Stimulated activated CD8-positive, alpha-beta memory T cell treated with anti-CD3 and anti-CD28 coated beads, Interleukin-15, amount 100 ng/mL, for 4 hours (primary cell): ENCODE data around the gene PPP6R2.
"Not testable (repeated sequence)": the region's sequence is repeated elsewhere in the genome, so short reads cannot be mapped to it uniquely, and the experiment has no call there.

ENCODE experiments used
- DNase-seq, 2 donors: peaks; one replicate each; pipeline ENCODE4 v3.0.0-alpha.2; 2020; ENCODE audit warnings: low read depth in 2 of 2

The PPP6R2 gene

DNA sequence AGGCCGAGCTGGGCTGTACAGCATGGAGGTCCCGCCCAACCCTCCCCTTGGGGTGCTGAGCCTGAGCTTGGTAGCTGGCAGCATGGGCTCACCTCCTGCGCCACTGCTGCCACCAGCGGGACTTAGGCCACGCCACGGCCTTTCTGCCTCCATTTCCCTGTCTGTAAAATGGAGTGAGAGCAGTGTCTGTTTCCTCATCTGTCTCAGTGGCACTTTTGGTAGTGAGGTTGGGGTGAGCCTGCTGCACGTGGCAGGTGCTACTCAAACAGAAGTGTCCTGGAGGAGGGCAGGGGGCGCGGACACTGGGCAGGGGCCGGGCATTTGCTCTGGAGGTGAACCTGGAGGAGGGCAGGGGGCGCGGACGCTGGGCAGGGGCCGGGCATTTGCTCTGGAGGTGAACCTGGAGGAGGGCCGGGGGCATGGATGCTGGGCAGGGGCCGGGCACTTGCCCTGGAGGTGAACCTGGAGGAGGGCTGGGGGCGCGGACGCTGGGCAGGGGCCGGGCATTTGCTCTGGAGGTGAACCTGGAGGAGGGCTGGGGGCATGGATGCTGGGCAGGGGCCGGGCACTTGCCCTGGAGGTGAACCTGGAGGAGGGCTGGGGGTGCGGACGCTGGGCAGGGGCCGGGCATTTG, 89.9 kb downstream of the PPP6R2 start:
- not testable (repeated sequence) for DNase-seq

DNA sequence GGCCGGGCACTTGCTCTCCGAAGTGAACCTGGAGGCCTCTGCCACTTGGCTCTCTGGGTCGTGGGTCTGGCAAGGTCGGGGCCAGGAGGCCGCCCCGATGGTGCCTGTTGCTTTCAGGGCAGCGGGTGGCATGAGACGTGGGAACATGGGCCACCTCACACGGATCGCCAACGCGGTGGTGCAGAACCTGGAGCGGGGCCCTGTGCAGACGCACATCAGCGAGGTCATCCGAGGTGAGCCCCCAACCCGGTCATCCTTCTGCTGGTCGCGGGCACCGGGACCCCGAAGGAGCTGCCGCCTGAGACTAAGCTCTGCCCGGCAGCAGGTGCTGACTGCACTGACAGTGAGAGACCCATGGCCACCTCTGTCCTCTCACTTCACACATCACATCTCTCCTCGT, 91.7 kb downstream of the PPP6R2 start:
- DNase-seq: no peak

DNA sequence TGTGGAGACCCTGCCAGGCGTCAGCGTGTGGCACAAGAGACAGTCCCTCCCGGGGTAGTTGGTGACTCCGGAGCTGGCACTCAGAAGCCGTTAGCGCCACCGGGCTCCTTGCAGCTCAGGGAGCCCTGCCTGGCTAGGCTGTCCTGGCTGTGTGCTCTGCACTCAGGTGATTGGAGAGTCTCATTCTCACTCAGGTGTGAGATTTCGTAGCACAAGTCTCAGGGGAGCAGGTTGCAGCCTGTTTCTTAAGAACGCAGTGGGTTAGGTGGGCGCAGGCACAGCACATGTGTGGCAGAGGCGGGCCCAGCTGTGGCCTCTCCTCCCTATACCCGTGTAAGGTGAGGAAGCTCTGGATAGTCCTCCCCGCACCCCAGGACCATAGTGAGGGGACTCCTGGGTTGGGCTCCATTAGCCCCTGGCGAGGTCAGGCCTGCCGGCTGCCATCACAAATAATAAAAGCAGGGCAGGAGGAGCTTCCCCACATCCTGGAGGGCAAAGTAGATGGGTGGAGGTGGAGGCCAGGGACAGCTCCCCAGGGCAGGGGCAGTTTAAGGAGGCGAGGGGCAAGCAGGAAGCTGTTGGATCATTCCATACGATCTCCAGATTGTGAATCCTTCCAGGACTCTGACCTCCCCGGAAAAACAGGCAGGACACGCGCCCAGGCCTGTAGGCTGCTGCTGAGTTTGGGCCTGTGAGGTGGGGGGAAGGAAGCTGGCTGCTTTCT, 92.3 kb downstream of the PPP6R2 start:
- no peak for DNase-seq

DNA sequence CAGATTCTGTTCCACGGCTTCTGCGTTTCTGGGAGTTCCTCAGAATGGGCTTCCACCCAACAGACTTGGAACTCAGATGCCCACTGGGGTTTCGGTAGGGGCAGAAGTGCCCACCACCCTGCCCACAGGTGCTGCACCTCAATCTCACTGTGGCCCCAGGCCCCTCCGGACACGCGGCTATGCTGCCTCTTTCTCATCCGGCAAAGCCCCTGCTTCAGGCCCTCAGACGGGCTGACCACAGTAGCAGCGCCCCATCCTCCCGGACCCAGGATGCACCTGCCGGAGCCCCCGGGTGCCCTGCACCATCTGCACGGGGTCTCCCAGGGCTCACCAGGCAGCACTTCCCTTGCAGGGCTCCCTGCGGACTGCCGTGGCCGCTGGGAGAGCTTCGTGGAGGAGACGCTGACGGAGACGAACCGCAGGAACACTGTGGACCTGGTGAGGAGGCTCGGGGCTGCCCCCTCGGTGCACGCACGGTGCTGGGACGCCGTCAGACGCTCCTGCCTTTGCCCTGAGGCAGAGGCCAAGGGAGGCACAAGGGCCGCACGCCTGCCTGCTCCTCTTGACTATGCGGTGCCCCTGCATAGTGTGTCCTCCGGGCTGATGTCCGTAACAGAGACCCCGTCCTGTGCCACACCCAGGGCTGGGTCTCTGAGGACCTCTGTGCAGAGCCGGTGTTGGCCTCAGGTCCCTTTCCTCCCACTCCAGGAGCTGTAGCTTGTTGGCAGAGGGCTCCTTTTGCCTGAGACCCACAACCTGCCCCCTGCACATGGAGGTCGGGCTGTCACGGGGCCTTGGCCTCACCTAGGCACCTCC, 93.1 kb downstream of the PPP6R2 start:
- no peak for DNase-seq

DNA sequence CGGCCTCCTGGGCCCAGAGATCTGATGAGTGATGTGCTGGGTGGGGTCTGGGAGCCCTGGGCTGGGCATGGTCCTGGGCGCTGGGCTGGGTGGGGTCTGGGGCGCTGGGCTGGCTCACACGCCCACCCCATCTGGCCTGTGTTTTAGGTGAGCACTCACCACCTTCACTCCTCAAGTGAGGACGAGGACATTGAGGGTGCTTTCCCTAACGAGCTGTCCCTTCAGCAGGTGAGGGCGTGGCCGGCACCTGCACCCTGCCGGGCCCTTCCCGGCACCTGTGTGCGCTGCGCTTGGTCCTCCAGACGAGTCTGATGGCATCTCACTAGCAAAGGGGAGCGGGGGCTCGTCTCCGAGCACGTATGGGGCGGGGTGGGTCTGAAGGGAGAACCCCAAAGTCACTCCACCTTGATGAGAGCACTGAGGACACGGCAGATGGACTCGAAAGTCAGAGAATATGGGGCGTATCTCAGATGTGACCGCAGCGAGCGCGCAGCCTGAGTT, 93.8 kb downstream of the PPP6R2 start:
- DNase-seq: no peak

DNA sequence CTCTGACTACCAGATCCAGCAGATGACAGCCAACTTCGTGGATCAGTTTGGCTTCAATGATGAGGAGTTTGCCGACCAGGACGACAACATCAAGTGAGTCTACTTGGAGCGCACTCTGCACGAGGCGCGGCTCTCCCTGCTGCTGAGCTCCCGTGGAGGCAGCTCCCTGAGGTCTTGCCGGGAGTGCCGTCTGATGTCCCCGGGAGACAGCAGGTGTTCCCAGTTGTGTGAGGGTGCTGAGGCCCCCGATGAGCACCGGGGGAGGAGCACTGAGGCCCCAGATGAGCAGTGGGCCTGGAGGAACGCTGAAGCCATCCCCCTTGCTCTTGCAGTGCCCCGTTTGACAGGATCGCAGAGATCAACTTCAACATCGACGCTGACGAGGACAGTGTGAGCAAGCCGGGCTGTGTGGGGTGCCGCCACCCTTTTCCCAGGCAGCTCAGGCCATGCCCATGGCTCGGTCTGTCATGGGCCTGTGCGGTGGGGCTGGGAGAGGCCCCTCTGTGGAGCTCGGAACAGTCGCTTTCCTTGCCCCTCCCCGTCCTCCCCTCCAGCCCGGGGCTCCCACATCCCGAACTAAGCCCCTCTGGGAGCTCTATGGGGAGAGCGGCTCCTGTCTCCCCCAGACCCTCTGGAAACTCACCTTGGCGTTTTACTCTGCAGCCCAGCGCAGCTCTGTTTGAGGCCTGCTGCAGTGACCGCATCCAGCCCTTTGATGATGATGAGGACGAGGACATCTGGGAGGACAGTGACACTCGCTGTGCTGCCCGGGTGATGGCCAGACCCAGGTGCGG, 94.6 kb downstream of the PPP6R2 start:
- DNase-seq: no peak

DNA sequence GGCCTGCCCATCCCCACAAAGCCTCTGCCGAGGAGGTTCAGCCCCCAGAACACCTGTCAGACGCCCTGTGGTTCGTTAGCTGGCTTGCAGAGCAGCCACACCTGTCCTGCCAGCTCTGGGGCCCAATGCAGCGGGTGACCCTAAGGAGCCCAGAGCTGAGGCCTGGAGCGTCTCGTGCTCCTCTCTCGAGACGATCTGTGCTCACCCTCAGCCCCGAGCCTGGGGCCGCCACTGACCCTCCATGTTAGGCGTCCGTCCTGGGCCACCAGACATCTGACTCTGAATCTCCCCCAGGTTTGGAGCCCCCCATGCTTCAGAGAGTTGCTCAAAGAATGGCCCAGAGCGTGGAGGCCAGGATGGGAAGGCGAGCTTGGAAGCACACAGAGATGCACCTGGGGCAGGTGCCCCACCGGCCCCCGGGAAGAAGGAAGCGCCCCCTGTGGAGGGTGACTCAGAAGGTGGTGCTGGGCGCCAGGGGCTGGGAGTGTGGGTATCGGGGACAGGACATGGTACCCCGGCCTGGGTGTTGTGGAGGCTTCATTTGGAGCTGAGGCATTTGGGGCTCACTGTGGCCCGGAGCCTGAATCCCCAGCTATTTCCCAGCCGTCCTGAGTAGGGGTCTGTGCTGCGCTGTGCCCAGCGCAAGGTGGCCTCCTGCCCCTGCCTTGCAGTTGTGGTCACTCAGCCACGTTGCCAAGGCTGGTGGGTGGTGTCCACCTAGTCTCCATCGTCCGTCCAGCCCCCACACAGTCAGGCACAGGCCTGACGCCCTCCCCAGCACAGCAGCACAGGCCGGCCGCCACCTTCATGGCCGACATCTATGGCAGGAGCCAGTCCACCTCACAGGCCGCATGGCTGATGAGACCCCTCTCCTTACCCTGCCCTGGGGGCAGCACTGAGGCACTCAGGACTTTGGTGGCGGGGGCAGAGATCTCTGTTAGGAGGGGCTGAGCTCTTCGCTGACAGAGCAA, 95.5 kb downstream of the PPP6R2 start:
- DNase-seq: no peak

DNA sequence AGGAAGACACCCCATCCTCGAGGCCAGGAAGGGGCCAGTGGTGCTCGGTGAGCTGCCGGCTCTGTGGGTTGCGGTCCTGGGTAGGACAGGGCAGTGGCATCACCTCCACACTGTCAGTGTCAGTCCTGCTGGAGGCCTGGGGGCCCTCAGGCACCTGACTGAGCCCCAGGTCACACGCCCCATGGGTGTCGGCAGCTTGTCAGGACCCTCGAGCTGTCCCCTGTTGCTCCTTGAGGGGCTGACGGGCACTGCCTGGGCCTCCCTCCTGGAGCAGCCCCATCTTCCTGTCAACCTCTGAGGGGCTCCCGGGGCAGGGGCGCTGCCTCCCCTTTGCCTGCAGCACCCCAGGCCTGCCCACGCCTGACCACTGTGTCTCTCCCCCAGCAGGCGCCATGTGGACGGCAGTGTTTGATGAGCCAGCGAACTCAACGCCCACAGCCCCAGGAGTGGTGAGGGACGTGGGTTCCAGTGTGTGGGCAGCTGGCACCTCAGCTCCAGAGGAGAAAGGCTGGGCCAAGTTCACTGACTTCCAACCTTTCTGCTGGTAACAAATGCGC, 96.3 kb downstream of the PPP6R2 start:
- DNase-seq: no peak

DNA sequence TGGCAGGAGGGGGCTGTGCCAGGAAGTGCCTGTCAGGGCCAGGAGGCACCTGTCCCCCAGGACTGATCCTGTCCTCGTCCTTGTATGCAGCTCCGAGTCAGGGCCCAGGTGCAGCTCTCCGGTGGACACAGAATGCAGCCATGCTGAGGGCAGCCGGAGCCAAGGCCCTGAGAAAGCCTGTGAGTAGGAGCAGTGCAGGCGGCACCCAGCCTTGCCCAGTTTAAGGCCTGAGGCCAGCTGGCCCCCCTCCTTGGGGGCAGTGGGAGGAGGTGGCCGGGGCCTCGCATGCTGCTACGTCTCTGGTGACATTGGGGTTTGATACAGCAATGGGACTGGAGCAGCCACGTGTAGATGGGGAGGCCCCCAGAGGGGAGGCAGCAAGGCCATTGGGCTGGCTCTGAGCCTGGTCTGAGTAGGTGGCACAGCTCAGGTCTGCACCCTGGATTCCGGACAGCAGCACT, 96.8 kb downstream of the PPP6R2 start:
- DNase-seq: no peak

DNA sequence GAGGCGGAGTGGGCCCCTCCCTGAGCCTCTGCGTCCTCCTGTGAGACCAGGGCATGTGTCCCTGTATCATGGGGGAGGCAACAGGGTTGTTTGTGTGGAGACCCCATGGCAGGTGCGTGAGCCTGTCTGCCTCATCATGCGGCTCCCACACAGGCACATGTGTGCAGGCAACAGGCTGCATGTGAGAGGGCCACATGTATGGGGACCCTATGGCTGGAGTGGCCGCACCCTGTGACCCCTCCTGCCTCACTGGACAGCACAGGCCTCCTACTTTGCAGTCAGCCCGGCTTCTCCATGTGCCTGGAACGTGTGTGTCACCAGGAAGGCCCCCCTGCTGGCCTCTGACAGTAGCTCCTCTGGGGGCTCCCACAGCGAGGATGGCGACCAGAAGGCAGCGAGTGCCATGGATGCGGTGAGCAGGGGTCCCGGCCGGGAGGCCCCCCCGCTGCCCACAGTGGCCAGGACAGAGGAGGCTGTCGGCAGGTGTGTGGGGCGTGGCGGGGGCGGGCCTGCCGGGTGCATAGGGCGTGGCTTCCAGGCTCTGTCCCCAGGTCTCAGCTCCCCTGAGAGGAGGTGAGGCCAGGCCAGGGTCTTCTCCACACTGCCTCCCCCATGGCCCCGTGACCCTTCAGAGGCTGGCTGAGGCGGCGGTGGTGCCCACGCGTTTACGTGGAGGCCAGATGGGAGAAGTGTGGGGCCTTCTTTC, 97.6 kb downstream of the PPP6R2 start:
- no peak for DNase-seq

DNA sequence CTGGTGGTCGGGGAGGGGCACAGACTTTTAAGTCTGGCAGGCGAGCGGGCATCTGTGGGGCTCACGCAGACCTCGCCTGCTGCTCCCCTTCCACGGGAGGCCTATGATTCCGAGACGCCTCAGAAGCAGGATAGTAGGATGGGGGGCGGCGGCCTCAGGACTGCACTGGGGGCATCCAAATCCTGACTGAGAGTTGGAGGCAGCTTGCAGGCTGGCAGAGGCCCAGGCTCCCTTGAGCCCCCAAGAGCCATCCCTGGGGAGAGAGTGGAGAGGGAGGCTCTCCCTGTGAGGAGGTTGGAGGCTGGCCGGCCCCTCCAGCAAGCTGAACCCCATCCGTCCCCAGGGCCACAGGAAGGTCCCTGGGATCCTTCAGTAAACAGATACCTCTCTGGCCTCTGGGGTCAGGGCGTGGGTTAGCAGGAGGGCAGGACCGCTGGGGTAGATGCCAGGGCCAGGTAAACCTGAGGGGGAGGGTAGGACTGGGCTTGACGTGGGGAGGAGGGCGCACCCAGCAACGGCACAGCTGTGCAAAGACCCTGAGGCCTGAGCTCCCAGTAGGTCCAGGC, 98.4 kb downstream of the PPP6R2 start:
- DNase-seq: no peak

DNA sequence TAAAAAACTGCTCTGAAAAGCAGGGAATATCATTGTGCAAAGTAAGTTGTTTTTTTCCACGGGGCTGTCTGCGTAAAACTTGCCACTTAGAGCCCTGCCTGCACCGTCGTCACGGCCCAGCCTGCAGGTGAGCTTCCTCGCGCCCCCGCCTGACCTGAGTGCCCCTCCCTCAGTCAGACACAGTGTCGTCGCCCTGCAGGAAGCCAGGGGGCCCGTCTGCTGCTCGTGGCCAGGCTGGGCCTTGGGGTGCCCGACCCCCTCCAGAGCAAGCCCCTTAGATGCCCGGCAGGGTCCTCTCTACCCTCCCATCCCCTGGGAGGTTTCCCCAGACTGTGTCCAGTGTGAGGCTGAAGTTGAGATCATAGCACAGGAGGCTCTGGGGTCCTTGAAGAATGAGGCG, 100.1 kb downstream of the PPP6R2 start:
- DNase-seq: no peak

DNA sequence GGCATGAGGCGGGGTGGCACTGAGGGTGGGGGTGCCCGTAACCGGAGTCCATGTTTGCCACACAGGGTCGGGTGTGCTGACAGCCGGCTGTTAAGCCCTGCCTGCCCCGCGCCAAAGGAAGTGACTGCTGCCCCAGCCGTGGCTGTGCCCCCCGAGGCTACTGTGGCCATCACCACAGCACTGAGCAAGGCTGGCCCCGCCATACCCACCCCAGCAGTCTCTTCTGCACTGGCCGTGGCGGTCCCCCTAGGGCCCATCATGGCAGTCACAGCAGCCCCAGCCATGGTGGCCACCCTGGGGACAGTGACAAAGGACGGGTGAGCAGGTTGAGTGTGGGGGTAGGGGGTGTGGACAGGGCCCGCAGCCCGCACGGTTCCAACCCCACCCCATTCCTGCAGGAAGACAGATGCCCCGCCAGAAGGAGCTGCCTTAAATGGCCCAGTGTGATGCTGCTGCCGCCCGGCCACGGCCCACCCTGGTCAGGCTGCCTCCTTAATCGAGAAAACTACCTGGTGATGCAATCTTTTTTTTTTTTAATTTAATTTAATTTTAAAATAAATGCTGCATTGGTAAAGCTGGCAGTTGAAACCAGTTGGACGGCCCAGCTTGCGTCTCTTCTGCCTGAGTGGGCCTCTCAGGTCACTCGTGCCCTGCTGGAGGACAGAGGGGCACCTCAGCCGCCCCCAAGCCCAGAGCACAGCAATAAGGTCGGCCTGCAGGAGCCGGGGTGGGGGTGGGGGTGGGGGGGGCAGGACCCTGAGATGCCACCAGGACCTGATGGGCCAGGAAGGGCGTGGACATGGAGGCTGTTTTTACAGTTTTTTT, 100.9 kb downstream of the PPP6R2 start:
- DNase-seq: no peak

DNA sequence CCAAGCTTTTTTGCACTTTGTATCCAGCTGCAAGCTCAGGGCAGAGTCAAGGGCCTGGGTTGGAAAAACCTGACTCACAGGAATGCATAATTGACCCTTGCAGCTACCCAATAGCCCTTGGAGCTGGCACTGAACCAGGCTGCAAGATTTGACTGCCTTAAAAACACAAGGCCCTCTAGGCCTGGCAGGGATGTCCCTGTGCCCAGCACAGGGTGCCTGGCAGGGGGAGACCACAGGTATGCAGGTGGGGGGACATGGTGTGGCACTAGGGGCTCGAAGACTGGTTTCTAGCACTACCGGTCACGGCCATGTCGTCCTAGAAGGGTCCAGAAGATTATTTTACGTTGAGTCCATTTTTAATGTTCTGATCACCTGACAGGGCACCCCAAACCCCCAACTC, 101.5 kb downstream of the PPP6R2 start:
- no peak for DNase-seq

DNA sequence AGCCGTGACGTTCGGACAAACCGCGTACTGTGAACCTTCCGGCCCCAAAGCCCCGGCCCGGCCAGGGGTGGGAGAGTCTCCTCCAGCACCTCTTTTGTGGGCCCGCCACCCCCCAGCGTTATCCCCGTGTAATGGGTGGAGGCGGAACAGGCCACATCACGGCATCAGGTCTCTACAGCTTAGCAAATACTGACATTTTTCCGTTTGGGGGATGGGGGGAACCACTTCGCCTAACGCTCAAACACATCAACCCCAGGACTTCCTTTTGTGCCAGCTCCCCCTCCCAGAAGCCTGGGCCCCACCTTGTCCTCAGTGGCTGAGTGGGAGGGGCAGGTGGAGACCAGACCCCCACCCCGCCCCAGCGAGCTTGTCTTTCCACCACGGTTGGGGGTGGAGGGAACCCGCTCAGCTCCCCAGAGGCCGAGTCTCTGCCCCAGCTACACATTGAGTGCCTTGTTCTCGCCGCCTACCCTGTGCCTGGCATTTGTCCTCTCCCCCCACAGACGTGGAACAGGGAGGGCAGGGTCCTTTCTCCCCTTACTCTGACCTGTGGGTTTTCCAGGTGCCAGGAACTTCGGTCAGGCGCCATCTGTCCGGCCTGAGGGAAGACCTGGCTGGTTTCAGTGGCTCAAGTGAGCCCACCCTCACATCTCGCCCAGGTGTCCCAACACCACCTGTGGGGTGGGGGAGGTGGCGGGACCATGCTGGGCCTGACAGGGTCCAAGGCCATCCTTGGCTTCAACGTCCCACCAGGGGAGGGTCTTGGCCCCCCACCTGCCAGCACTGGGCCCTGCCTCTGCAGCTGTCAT, 102.1 kb downstream of the PPP6R2 start:
- peak; percentile 23 to 29 for DNase-seq

DNA sequence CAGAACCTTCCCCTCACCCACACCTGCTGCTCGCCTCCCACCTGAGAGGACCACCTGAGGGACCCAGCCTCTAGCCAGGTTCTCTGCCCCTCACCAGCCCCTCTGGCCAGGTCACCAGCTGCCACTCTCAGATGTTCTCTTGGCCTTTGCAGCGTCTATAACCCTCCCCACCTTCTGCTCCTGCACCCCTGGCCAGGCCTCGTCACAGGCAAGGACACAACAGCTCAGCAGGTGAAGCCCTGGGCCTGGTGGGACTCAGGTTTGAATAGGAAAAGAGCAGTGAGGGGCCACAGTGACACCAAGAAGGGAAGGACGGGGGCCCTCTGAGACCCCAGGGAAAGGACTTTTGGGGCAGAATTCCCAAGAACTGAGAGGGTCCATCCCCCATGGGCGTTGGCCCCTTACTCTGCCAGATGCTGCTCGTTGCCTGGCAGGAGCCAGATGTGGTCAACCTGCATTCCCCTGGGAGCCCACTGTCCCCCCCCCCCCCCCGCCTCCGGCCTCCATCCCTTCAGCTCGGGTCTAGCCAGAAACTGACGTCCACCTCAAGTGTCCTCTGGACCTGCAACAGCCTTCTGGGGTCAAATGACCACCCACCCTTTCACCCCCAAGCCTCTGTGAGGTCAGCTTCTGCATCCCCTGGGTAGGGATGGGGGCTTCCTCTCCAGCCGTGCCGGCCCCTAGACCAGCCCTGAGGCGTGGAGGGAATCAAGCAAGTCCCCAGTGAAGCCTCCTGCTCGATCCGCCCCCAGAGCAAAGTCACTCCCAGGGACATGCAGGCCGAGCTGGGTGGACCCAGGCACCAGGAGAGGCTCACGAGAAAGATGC, 103.0 kb downstream of the PPP6R2 start:
- DNase-seq: no peak
